Measurements from ENCODE around the gene NAA50.

- TF ChIP-seq POLR2AphosphoS5 (IDR thresholded peaks at IDR 0.05; ENCODE audit: insufficient read depth, low read depth, low read length) (no peak), EZH2 (IDR thresholded peaks at IDR 0.05; ENCODE audit: borderline replicate concordance, low read depth, low read length, severe bottlenecking) (no peak), CTCF (IDR thresholded peaks at IDR 0.05; ENCODE audit: extremely low read depth in 1 of 2, insufficient read depth in 1 of 2, low read depth in 1 of 2, low read length in 2 of 2) (no peak), POLR2A (IDR thresholded peaks at IDR 0.05; ENCODE audit: low read depth, low read length) (no peak), JUN (IDR thresholded peaks at IDR 0.05; ENCODE audit: borderline replicate concordance, insufficient read depth, insufficient read length, low read depth) (no peak)
Observed at GRCh38 chr3:113698213-113698742, 47.8 kb downstream of the NAA50 start.
